Sigmoid colon (tissue), 7 donors: Measurements from ENCODE around the gene NIPAL3. TPM values are rescaled to one million over a fixed set of nuclear protein-coding genes. Genes with fewer than 3 reads are reported as not detected.

ENCODE experiments used
- DNase-seq: peaks from one replicate; pipeline ENCODE4 v3.0.0-alpha.2; 2019
- H3K27ac ChIP-seq, 4 donors: fragments of 200-600 bp; sonication (generic); one replicate each; pipeline ENCODE4 v1.5.1; 2016 to 2019; ENCODE audit warnings: mild to moderate bottlenecking in 1 of 4
- H3K27me3 ChIP-seq, 3 donors: fragments of 200-600 bp; sonication (generic); one replicate each; pipeline ENCODE4 v1.5.1; 2019; ENCODE audit warnings: mild to moderate bottlenecking in 1 of 3
- H3K36me3 ChIP-seq, 4 donors: fragments of 200-600 bp; sonication (generic); one replicate each; pipeline ENCODE4 v1.5.1; 2016 to 2019
- H3K4me1 ChIP-seq, 4 donors: fragments of 200-600 bp; sonication (generic); one replicate each; pipeline ENCODE4 v1.5.1; 2017 to 2019
- H3K4me3 ChIP-seq, 4 donors: fragments of 200-600 bp; sonication (generic); one replicate each; pipeline ENCODE4 v1.5.1; 2017 to 2019; ENCODE audit warnings: mild to moderate bottlenecking in 2 of 4, moderate library complexity in 1 of 4
- H3K9me3 ChIP-seq, 4 donors: fragments of 200-600 bp in 3 of 4; sonication (generic) in 3 of 4; one replicate each; pipeline versions ENCODE4 v1.5.1 to v1.6.1; 2013 to 2019
- EP300 ChIP-seq, 4 donors: sonication (generic); formaldehyde crosslinking; IDR thresholded peaks; one replicate each; pipeline ENCODE4 v1.6.1; 2017; ENCODE audit warnings: antibody characterized with exemption in 4 of 4
- POLR2A ChIP-seq, 2 donors: fragments of 450-650 bp; IDR thresholded peaks; one replicate each; pipeline ENCODE4 v1.6.1; 2016; ENCODE audit warnings: antibody characterized with exemption in 2 of 2, mild to moderate bottlenecking in 2 of 2, moderate library complexity in 2 of 2
- POLR2AphosphoS5 ChIP-seq, 4 donors: sonication (generic); formaldehyde crosslinking; IDR thresholded peaks; one replicate each; pipeline ENCODE4 v1.6.1; 2017; ENCODE audit warnings: antibody characterized with exemption in 4 of 4
- WGBS, 2 donors: extraction: QIAGEN DNeasy Blood & Tissue Kit; methylation state at CpG; one replicate each; pipeline ENCODE4 v1.1.7; 2013; 5-methylcytosine and 5-hydroxymethylcytosine counted together
- intact Hi-C: fragments of 100-400 bp; cut with DNase I; formaldehyde crosslinking; loops from one replicate; pipeline ENCODE4 v1.15.1; 2023
- polyA plus RNA-seq, 3 donors: library from polyadenylated mRNA; stranded (reverse); fragments of 200-250 nt; gene quantifications; one replicate each; pipeline ENCODE4 v1.2.3, GENCODE V29; 2013
- total RNA-seq, 4 donors: library from RNA; depleted of rRNA; stranded (reverse); fragments of >200 nt; gene quantifications; one replicate each; pipeline ENCODE4 v1.1.0, GENCODE V29; 2016
- TF ChIP-seq, protein P1 (sequence below), 4 experiments: fragments of 450-650 bp in 3 of 4; fragments of 200-600 bp in 1 of 4; IDR thresholded peaks; one replicate each; pipeline ENCODE4 v1.5.1; 2016 to 2019; ENCODE audit warnings: antibody characterized with exemption in 4 of 4, mild to moderate bottlenecking in 3 of 4, moderate library complexity in 2 of 4
- donor health status: healthy with polysubstance abuse.
- donor health status: Bipolar disorder and iron deficiency.
- donor health status: healthy.

NIPAL3 gene
- total and polyA plus RNA-seq, 7 donors, result 5.8 to 53.2 (median 23.7) TPM

DNA sequence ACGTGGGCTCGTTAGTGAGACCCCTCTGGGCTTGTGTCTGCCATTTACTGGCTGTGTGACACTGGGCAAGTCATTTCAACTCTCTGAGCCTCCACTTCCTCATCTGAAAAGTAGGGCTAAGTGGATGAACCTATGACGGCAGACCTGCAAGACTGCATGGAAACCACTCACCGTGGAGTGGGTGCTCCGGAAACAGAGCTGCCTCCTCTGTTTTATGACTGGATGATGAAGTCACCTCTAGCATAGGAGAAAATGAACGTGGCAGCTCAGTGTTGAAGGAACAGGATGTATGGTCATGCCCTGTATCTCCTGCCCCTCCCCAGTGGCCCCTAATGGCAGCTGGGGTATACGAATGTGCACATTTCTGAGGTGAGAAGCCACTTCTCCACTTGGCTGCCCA lies 42.6 kb upstream of the NIPAL3 start:
- H3K9me3 ChIP-seq, result no peaks in the 10 kb centered on the region
- H3K27ac ChIP-seq, result no peak overlapping the region
- DNase-seq, result no peak
- no peak overlapping the region for H3K4me3 ChIP-seq
- no peak for TF ChIP-seq POLR2AphosphoS5 (IDR thresholded peaks at IDR 0.05)
- no peak for TF ChIP-seq POLR2A (IDR thresholded peaks at IDR 0.05)
- no peak for TF ChIP-seq EP300 (IDR thresholded peaks at IDR 0.05)
- TF ChIP-seq, protein P1, sequence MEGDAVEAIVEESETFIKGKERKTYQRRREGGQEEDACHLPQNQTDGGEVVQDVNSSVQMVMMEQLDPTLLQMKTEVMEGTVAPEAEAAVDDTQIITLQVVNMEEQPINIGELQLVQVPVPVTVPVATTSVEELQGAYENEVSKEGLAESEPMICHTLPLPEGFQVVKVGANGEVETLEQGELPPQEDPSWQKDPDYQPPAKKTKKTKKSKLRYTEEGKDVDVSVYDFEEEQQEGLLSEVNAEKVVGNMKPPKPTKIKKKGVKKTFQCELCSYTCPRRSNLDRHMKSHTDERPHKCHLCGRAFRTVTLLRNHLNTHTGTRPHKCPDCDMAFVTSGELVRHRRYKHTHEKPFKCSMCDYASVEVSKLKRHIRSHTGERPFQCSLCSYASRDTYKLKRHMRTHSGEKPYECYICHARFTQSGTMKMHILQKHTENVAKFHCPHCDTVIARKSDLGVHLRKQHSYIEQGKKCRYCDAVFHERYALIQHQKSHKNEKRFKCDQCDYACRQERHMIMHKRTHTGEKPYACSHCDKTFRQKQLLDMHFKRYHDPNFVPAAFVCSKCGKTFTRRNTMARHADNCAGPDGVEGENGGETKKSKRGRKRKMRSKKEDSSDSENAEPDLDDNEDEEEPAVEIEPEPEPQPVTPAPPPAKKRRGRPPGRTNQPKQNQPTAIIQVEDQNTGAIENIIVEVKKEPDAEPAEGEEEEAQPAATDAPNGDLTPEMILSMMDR (IDR thresholded peaks at IDR 0.05), result no peak
- no peaks in the 10 kb centered on the region for H3K4me1 ChIP-seq
- intact Hi-C loops, result no loop called here
- 78 to 90% methylated on average over 7 of the region's 7 CpGs for WGBS, 2 donors
- H3K36me3 ChIP-seq, result peaks cover 0 to 33% (median 0%) of the 10 kb centered on the region in 4 donors
- H3K27me3 ChIP-seq, result no peaks in the 10 kb centered on the region

DNA sequence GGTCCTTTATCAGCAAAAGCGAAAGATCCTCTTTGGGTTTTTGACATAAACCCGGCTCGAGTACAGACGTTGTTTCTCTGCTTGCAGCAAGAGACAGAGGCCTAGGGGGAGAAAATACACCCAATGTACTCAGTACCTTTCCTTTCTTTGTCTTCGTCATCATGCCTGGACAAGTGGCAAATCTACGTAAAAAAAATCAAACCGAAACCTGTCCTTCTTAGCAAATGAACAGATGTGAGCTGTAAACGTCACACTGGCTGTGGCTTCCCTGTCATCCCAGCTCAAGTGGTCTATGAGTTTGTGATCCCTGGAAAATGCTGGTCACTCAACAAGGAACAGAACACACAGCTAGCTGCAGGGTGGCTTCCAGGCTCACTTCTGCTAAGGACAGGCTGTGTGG lies 41.9 kb upstream of the NIPAL3 start:
- DNase-seq, result no peak
- no peak overlapping the region for H3K4me3 ChIP-seq
- 90 to 95% methylated on average over 8 of the region's 8 CpGs for WGBS, 2 donors
- TF ChIP-seq EP300 (IDR thresholded peaks at IDR 0.05) (no peak), POLR2AphosphoS5 (IDR thresholded peaks at IDR 0.05) (no peak), POLR2A (IDR thresholded peaks at IDR 0.05) (no peak)
- TF ChIP-seq, protein P1 (IDR thresholded peaks at IDR 0.05), result no peak
- intact Hi-C loops, result no loop called here
- no peak overlapping the region for H3K27ac ChIP-seq
- H3K36me3 ChIP-seq, result peaks cover 0 to 32% (median 0%) of the 10 kb centered on the region in 4 donors
- H3K27me3 ChIP-seq, result no peaks in the 10 kb centered on the region
- no peaks in the 10 kb centered on the region for H3K9me3 ChIP-seq
- H3K4me1 ChIP-seq, result no peaks in the 10 kb centered on the region

DNA sequence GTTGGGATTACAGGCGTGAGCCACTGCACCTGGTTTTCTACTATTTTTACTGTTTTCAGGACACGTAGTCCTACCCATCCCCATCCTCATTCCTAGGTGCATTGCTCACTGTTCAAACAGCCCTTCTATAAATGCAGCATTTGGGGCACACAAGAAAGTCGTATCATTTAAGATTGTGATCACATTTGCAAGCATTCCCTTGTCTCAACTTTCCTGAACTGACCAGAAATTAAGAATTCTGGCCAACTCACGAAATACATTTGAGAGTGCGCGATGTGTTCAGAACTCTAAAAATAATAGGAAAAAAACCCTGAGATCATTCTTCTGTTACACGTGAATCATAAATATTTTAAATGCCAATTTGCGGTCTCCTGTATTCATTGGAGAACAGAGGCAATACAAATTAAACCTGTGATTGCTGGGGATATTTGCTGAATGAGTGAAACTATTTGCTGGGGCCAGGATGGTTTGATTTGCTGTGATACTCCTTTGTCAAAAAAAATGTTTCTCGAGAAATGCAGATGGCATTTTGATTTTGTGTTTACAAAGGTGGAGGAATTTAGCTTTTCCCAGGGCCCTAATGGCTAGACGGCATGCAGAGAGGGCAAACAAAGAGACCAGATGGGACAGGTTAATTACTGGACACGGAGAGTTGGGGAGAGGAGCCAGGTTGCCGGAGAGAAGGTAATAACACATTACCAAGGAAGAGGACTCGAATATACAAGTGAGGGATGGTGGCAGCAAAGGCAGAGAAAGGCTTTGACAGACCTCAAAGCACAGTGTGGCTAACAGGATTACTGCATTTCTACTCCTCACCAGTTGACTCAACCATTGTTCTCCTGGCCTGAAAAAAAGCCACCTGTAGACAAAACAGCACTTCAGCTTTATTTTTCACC lies 40.5 kb upstream of the NIPAL3 start:
- Histone ChIP-seq H3K27me3 (no peaks in the 10 kb centered on the region), H3K4me1 (no peaks in the 10 kb centered on the region), H3K9me3 (no peaks in the 10 kb centered on the region), H3K36me3 (peaks cover 0 to 36% (median 5%) of the 10 kb centered on the region in 4 donors), H3K27ac (no peak overlapping the region), H3K4me3 (no peak overlapping the region)
- intact Hi-C loops, result no loop called here
- 58 to 75% methylated on average over 13 of the region's 13 CpGs for WGBS, 2 donors
- TF ChIP-seq, protein P1 (IDR thresholded peaks at IDR 0.05), result no peak
- TF ChIP-seq POLR2A (IDR thresholded peaks at IDR 0.05) (no peak), POLR2AphosphoS5 (IDR thresholded peaks at IDR 0.05) (no peak), EP300 (IDR thresholded peaks at IDR 0.05) (no peak)
- DNase-seq, result no peak

DNA sequence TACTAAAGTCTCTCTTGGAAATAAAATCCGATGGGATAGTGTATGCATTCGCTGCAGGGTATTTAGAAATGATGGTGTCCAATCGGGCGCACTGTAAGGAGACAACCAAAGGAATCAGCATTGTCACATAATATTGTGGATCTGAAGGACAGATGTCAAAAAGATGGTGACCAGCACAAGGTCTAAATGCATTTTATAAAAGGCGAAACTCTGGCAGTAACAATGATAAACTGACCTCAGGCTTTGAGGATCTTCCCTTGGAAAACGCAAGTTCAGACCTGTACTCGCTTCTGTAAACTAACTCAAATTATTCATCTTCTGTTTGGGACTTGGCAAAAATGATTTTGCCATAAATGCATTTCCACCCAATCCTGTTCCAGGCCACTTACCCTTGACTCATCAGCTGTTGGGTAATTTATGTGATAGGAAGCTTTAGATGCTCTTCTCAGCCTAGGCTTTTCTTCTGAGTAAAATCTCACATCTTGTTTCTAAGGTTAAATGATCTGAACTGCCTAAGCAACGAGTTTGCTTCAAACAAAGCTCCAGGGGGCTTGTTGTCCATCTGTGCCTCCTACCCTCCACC lies 35.8 kb upstream of the NIPAL3 start:
- no peak for DNase-seq
- Histone ChIP-seq H3K4me1 (no peaks in the 10 kb centered on the region), H3K9me3 (no peaks in the 10 kb centered on the region), H3K27me3 (no peaks in the 10 kb centered on the region), H3K27ac (no peak overlapping the region), H3K4me3 (no peak overlapping the region), H3K36me3 (peaks cover 0 to 44% (median 5%) of the 10 kb centered on the region in 4 donors)
- 88 to 89% methylated on average over 8 of the region's 8 CpGs for WGBS, 2 donors
- TF ChIP-seq POLR2AphosphoS5 (IDR thresholded peaks at IDR 0.05), result no peak
- no peak for TF ChIP-seq POLR2A (IDR thresholded peaks at IDR 0.05)
- TF ChIP-seq, protein P1 (IDR thresholded peaks at IDR 0.05), result no peak
- no peak for TF ChIP-seq EP300 (IDR thresholded peaks at IDR 0.05)
- intact Hi-C loops, result no loop called here
